Stimulated activated CD8-positive, alpha-beta memory T cell treated with anti-CD3 and anti-CD28 coated beads, Interleukin-12 subunit alpha, Interleukin-12 subunit beta, amount 100 ng/mL, for 4 hours (primary cell): ENCODE results near the gene TMA7B.
A peak's percentile ranks its signal among the peaks of the same experiment; 100 is the strongest.
"Not testable (repeated sequence)": the region's sequence is repeated elsewhere in the genome, so short reads cannot be mapped to it uniquely, and the experiment has no call there.

ENCODE experiments used
- DNase-seq: peaks from one replicate; pipeline ENCODE4 v3.0.0-alpha.2; 2020; ENCODE audit warnings: low read depth

Gene TMA7B

GRCh38 chr22:39932918-39933649, 27.1 kb upstream of the TMA7B start:
- no peak for DNase-seq

GRCh38 chr22:39933741-39934140, 26.5 kb upstream of the TMA7B start:
- no peak for DNase-seq

GRCh38 chr22:39935116-39935515, 25.1 kb upstream of the TMA7B start:
- DNase-seq, result no peak

GRCh38 chr22:39935612-39936011, 24.6 kb upstream of the TMA7B start:
- no peak for DNase-seq

GRCh38 chr22:39936523-39937145, 23.6 kb upstream of the TMA7B start:
- no peak for DNase-seq

- no peak for DNase-seq
Observed at GRCh38 chr22:39937906-39938305, 22.3 kb upstream of the TMA7B start.

GRCh38 chr22:39938509-39939111, 21.6 kb upstream of the TMA7B start:
- peak; percentile 43 for DNase-seq

GRCh38 chr22:39939830-39940229, 20.4 kb upstream of the TMA7B start:
- DNase-seq, result peak; percentile 31

- DNase-seq, result no peak
Observed at GRCh38 chr22:39940757-39941305, 19.4 kb upstream of the TMA7B start.

- DNase-seq, result no peak
Observed at GRCh38 chr22:39941601-39942000, 18.6 kb upstream of the TMA7B start.

- no peak for DNase-seq
Observed at GRCh38 chr22:39942439-39943230, 17.6 kb upstream of the TMA7B start.

GRCh38 chr22:39943337-39943736, 16.9 kb upstream of the TMA7B start:
- no peak for DNase-seq

- no peak for DNase-seq
Observed at GRCh38 chr22:39943953-39944872, 16.0 kb upstream of the TMA7B start.

GRCh38 chr22:39946126-39946502, 14.1 kb upstream of the TMA7B start:
- DNase-seq, result no peak

- no peak for DNase-seq
Observed at GRCh38 chr22:39946503-39947219, 13.5 kb upstream of the TMA7B start.

GRCh38 chr22:39947220-39948216, 12.7 kb upstream of the TMA7B start:
- DNase-seq, result no peak

- no peak for DNase-seq
Observed at GRCh38 chr22:39949964-39950737, 10.0 kb upstream of the TMA7B start.

GRCh38 chr22:39951603-39952293, 8.4 kb upstream of the TMA7B start:
- not testable (repeated sequence) for DNase-seq
